NCI-H146 treated with DMSO at 0.1 percent for 48 hours (cell line): ENCODE data around the gene AJUBA.
"Not testable (repeated sequence)": the region's sequence is repeated elsewhere in the genome, so short reads cannot be mapped to it uniquely, and the experiment has no call there.

Source experiments
- DNase-seq: peaks from one replicate; lab custom pipeline; 2025; ENCODE audit not compliant: unreplicated experiment; lab: John Stamatoyannopoulos, UW

The AJUBA gene

DNA sequence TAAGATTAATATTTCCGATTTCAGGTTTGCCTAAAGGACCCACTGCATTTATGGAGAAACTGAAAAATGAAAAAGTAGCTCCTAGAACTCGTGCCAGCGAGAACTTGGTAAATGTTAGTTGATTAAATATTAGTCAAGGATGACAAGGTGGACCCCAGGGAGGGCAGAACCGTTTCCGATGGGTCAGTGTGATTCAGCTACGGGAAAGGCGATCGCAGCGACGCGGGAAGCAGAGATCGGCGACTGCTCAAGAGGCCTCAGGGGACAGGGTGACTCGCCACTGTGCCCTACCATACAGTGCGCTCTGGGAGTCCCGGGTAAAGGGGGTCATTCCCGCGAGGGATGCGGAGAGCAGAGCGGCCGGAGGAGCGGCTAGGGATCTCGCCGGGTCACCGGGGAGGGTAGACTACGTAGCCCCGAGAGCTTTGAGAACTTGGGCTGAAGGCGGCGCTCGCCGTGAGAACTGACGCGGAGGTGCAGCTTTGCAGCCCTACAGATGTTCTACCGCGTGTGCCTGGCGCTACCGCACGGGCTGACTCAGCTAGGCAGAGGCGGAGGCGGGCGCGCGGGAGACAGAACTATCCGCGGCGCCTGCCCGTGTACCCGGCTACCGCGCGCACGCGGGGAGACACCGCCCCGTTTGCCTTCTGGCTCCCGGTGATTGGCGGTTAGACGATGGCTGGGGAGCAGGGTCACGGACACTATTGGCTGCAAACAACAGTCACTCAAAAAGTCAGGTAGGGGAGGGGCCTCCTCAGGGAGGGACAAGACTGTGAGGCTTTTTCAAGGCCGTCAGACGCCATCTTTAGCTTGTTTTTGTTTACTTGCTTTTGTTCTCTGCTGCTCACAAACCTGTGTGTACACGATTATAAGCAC lies 24.4 kb upstream of the AJUBA start:
- peak; percentile 93 for DNase-seq

DNA sequence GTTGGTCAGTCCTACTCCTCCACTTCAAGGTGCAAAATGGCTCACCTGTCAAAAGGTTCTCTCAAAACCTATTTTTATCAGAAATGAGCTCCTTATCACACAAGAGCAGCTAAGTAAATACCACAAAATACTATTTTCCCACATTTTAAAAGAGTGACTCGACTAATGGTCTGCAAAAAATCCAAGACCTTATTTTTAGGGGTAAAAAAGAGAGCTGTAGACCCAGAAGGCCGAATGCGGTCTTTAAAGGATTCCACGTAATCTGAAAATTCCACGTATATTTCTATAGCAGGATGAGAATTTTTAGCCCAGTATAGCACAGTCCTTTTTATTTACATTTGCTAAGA lies 23.8 kb upstream of the AJUBA start:
- DNase-seq = peak; percentile 12

- no peak for DNase-seq
Observed at GRCh38 chr14:23005451-23006187, 23.3 kb upstream of the AJUBA start.

DNA sequence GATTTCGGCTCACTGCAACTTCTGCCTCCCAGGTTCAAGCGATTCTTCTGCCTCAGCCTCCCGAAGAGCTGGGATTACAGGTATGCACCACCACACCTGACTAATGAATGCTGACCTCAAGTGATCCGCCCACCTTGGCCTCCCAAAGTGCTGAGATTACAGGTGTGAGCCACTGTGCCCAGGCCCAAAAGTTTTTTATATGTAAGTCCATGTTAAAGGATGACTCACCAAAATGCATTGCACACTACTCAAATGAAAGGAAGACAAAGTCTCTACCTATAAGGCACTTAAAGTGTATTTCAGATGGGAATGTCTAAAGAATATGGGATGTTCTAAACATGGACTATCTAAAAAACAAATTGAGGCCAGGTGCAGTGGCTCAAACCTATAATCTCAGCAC lies 21.9 kb upstream of the AJUBA start:
- DNase-seq = not testable (repeated sequence)

- DNase-seq = no peak
Observed at GRCh38 chr14:23002592-23002991, 20.2 kb upstream of the AJUBA start.

DNA sequence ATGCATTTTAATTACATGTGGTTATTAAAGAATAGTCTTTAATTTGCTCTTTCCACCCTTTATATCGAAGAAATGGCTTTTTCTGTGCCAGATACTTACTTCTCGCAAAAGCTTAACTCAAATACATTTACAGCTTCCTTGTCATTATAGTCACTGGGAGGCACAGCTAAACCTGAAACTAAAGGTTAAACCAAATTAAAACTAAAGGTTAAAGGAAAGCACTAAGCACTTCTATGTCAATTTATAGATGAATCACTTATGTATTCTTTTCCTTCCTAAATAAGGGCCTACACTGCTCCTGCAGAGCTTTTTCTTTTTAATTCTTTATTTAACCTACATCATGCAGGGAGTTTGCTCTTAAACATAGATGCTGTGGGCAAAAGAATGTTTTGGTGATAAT lies 18.5 kb upstream of the AJUBA start:
- no peak for DNase-seq

DNA sequence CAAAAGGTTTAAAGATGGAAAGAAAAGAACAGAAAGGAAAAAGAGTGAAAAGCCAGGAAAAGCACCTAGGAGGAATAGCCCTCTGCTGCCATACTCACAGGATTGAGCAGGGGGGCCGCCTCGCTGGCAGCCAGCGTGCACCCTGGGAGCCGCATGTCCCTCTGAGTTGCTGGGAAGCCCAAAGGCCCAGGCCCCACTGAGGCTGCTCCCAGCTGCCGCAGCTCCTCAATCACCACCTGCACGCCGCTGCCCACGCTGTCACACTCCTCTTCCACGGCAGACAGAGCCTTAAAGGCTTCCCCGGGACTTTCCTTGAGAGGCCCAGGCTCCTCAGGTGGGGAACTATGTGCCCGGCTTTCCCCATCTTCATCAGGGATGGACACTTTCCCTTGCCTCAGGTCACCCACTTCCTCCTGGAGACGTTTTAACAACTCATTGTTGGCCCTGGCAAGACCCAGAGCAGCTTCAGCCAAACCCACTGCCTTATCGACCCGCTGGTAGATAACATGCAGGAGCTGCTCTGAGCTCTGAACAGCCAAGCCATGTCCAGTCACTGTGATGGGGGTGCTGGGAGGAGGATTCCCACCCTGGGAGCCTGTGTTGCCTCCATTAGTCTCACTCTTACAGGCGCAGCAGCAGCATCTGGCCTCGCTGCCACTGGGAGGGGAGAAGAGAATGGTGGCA lies 16.1 kb upstream of the AJUBA start:
- no peak for DNase-seq

DNA sequence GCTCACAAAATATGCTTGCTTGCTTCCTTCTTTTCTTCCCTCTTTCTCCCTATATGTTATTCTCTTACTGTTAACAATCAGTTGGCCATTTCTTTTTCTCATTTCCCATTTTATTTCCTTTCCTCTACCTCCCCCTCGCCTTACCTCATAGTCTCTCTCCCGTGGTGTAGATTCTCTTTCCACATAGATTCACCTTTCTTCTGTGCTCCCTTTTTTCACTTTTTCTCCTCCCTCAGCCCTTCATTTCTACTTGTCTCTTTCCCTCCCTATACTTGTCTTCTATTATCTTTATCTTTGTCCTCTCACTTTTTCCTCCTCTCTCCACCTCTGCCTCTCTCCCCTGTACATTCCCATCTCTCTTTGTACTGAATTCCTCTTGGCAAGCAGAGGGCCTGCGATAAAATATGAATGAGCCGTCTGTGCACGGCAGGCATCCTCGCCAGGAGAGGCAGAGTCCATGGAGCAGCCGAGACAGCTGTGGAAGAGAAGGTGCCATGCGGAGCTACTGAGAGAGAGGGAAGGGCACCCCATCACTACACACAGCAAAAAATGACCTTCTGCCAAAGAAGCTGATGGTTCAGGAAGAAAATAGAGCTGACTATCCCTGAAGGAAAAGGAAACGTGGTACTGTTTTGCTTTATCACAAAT lies 15.4 kb upstream of the AJUBA start:
- no peak for DNase-seq

GRCh38 chr14:22996768-22997654 lies 14.7 kb upstream of the AJUBA start:
- DNase-seq = no peak

DNA sequence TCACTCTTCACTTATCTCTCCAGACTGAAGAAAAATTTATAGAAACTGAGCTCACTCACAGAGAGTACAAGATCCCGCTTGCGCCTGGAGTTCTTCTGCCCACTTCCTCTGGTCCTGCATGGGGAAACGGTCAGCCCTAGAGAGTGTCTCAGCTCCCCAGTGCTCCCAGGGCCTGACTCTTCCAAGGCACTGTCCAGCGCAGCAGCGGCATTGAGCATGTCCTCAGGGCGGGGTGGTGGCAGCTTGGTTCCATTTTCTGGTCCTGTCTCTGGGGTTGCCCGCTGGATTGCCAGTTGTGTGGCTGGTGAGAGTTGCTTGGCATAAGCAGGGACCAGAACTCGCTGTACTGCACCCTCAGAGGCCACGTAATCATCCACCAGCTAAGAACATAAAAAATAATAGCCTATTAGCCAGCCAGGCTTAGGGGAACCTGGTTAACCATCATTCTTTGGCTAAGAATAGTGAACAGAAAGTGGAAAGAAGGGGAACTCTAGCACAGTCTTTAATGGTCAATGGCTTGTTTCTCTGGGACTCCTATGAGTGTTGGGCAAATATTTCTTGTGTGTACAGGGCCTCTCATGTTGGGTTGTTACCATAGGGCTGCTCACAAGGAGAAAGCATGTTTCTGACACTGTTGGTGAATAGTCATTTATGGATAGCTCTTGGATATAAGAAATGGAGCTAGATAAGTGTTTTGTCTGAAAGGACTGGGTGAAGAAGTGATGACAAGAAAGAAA lies 13.7 kb upstream of the AJUBA start:
- DNase-seq = no peak

- no peak for DNase-seq
Observed at GRCh38 chr14:22994762-22995275, 12.5 kb upstream of the AJUBA start.

- DNase-seq = no peak
Observed at GRCh38 chr14:22993517-22993916, 11.2 kb upstream of the AJUBA start.

DNA sequence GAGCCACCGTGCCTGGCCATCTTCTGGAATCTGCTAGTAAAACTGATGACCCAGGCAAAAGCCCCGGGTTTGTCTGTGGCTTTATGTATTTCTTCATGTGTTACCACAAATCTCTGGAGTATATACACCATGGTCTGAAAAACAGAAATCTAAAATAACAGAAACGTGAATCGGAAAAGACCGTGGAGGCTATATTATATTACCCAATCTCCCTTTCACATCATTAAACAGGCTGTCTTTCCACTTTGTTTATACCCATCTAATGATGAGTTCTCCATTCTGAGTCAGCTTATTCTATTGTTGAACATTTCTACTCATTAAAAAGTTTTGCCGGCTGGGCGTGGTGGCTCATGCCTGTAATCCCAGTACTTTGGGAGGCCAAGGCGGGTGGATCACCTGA lies 9.5 kb upstream of the AJUBA start:
- DNase-seq = no peak

GRCh38 chr14:22987291-22987690 lies 4.9 kb upstream of the AJUBA start:
- no peak for DNase-seq

- peak; percentile 37 for DNase-seq
Observed at GRCh38 chr14:22986508-22987054, 4.2 kb upstream of the AJUBA start.

GRCh38 chr14:22985894-22986507 lies 3.6 kb upstream of the AJUBA start:
- DNase-seq = no peak

GRCh38 chr14:22984959-22985658 lies 2.8 kb upstream of the AJUBA start:
- DNase-seq = no peak

- no peak for DNase-seq
Observed at GRCh38 chr14:22981876-22982476, 375 bp downstream of the AJUBA start.
